Omental fat pad (tissue), 4 donors: Measurements from ENCODE around the gene IL1RAPL2. TPM values are rescaled to one million over a fixed set of nuclear protein-coding genes. Genes with fewer than 3 reads are reported as not detected.

Experiments used
- ATAC-seq: fragments of 150-250 bp; one replicate; pipeline ENCODE4 v1.9.1; 2016; ENCODE audit warnings: mild to moderate bottlenecking, moderate library complexity; ENCODE audit not compliant: low FRiP score
- DNase-seq: peaks from one replicate; pipeline ENCODE4 v3.0.0-alpha.2; 2019; ENCODE audit warnings: low spot score
- total RNA-seq, 4 donors: library from RNA; depleted of rRNA; stranded (reverse); fragments of >200 nt; gene quantifications; one replicate each; pipeline ENCODE4 v1.1.0, GENCODE V29; 2016
- TF ChIP-seq, protein P1 (sequence below), 3 donors: fragments of 450-650 bp; IDR thresholded peaks; one replicate each; pipeline ENCODE4 v1.5.1; 2016 to 2017; ENCODE audit warnings: antibody characterized with exemption in 3 of 3, mild to moderate bottlenecking in 3 of 3, moderate library complexity in 2 of 3

Gene IL1RAPL2
- total RNA-seq, 4 donors from 2014 or later: 0.09 TPM; not detected in 3

- no peak for DNase-seq
- TF ChIP-seq, protein P1, sequence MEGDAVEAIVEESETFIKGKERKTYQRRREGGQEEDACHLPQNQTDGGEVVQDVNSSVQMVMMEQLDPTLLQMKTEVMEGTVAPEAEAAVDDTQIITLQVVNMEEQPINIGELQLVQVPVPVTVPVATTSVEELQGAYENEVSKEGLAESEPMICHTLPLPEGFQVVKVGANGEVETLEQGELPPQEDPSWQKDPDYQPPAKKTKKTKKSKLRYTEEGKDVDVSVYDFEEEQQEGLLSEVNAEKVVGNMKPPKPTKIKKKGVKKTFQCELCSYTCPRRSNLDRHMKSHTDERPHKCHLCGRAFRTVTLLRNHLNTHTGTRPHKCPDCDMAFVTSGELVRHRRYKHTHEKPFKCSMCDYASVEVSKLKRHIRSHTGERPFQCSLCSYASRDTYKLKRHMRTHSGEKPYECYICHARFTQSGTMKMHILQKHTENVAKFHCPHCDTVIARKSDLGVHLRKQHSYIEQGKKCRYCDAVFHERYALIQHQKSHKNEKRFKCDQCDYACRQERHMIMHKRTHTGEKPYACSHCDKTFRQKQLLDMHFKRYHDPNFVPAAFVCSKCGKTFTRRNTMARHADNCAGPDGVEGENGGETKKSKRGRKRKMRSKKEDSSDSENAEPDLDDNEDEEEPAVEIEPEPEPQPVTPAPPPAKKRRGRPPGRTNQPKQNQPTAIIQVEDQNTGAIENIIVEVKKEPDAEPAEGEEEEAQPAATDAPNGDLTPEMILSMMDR (IDR thresholded peaks at IDR 0.05): no peak
- no peak for ATAC-seq
Observed at GRCh38 chrX:104566681-104567501, 892 bp downstream of the IL1RAPL2 start.

DNA sequence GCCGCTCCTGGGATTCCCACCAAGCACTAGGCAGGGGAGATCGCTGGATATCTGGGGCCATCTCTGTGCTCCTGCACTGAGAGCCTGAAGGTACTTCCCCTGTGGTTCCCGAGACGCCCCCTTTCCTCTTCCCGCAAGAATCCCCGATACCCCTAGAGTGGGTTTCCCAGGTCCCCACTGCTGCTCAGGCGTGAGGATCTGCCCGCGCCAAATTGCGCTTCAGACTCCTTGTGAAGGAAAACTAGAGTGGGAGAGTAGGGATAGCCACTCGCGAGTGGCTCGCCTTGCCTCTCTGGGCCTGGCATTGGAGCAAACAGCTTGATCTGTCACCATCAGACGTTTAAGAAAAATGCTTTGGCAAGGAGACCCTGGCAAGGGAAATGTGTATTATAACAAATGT lies 1.5 kb downstream of the IL1RAPL2 start:
- TF ChIP-seq, protein P1 (IDR thresholded peaks at IDR 0.05): no peak
- DNase-seq (no peak), ATAC-seq (no peak)

- ATAC-seq: no peak
- TF ChIP-seq, protein P1 (IDR thresholded peaks at IDR 0.05): no peak
- DNase-seq: no peak
Observed at GRCh38 chrX:104568304-104568915, 2.4 kb downstream of the IL1RAPL2 start.

DNA sequence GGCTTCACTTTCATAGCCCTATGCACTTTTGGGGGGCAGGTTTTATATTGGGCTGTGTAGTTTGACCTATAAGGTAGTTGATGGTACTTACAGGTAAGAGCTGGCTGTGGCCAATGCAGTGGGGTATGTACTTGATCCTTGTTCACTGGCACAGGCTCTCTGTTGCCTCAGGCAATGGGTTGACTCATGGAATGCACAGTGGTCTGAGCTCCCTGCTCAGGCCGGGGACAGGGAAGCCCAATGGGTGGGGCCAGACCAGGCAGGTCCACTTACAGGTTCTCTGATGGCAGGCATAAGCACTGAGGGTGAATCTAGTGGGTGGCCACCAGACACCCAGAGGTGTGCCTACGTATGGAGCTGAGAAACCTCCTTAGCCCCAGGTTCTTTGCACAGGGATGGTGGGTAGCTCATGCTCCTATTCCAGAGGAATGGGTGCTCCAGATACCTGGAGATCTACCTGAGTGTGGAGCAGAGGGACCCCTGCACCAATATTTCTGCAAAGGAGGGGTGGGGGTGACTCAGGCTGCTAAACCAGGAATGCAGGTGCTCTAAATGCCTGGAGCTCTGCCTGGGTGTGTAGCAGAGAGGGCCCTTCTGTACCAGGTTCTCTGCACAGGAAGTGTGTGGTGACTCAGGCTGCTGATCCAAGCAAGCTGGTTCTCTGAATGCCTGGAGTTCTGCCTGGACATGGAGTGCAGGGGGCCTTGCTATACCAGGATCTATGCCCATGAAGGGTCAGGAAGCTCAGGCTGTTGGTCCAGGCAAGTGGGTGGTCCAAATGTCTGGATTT lies 52.3 kb downstream of the IL1RAPL2 start:
- DNase-seq (no peak), ATAC-seq (no peak)
- TF ChIP-seq, protein P1 (IDR thresholded peaks at IDR 0.05): no peak

GRCh38 chrX:104621781-104622180 lies 55.8 kb downstream of the IL1RAPL2 start:
- TF ChIP-seq, protein P1 (IDR thresholded peaks at IDR 0.05): no peak
- ATAC-seq: no peak
- DNase-seq: no peak

DNA sequence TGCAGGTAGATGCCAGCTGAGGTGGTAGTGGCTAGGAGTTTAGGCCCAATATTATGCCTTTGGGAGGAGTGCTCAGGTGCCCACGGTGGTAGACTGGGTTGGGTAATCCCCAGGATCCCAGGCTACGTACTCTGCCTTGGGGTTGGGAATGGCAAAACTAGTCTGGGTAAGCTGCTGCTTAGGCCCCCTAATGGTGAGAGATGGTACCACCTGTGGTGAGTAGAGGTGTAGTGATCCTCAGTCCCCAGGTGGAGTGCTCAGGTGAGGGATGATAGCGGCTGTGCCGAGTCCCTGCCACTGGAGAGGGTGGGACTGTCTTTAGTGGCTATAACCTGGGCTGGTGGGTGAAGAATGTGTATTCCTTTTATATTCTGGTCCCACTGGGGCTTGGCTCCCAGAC lies 75.2 kb downstream of the IL1RAPL2 start:
- TF ChIP-seq, protein P1 (IDR thresholded peaks at IDR 0.05): no peak
- ATAC-seq (no peak), DNase-seq (no peak)
